ENCODE results near the gene ZFP57.
A peak's percentile ranks its signal among the peaks of the same experiment; 100 is the strongest.

DNA sequence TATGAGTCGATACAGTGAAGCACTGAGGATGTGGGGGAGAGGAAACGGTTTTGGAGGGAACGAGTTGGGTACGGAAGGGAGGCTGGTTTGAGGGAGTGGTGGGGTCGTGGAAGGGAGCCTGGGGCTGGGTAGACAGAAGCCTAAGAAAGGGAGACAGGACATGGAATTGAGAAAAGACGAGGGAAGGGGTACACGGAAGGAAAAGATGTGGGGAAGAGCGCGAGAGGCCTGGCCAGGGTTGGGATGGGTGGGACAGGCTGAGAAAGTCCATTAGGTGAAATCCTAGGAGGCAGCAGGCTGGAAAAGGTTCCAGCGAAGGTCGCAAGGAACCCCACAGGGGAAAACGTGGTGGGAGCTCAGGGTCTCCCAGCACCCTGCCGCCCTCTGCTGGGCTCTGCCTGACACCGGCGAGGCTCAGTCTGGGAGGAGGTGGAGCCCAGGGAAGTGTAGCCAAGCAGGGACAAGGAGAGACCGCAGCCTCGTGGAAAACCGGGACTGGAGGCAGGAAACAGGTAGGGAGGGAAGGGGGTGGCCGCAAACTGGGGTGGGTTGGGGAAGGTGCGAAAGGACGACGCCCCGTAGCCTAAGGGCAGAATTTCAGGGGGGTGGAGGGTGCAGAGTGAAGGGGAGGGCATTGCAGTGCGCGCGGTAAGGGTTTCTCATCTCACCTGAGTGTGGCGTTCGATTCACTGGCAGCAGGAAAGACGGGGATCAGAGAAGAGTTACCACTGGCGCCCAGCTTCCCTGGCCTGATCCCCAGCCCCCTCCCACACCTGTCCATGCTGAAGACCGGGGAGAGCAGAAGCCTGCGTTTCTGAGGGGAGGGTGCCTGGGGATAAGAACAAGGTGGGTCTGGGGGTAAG lies 52.3 kb downstream of the ZFP57 start:
- peak in 1 of 2 donors; percentile 70 for TF ChIP-seq CTCF (IDR thresholded peaks at IDR 0.05)
- TF ChIP-seq EP300 (IDR thresholded peaks at IDR 0.05) = no peak

Measured in suprapubic skin (tissue), 3 donors.